HepG2 (cell line): Measurements from ENCODE around the gene YAP1. TPM values are rescaled to one million over a fixed set of nuclear protein-coding genes. Genes with fewer than 3 reads are reported as not detected.
A peak's percentile ranks its signal among the peaks of the same experiment; 100 is the strongest.

Source experiments
- ASH2L ChIP-seq: fragments of 300-600, 200-600 bp; sonication (generic); IDR thresholded peaks from 2 replicates; pipeline ENCODE4 v1.7.0; 2017; ENCODE audit warnings: low read depth, mild to moderate bottlenecking, moderate library complexity, mixed read lengths, low read length; ENCODE audit not compliant: insufficient read length
- DMAP1 ChIP-seq: IDR thresholded peaks from 2 replicates; pipeline ENCODE4 v1.6.1; 2016
- ETV5 ChIP-seq: IDR thresholded peaks from 2 replicates; pipeline ENCODE4 v1.6.1; 2018; ENCODE audit warnings: missing biosample characterization, missing genetic modification reagents, inconsistent platforms, borderline replicate concordance
- GFI1 ChIP-seq: sonication (generic); formaldehyde crosslinking; IDR thresholded peaks from 2 replicates; pipeline ENCODE4 v1.5.0; 2020; ENCODE audit warnings: missing genetic modification reagents, mild to moderate bottlenecking, borderline replicate concordance
- GPN1 ChIP-seq: sonication (generic); formaldehyde crosslinking; IDR thresholded peaks from 2 replicates; pipeline ENCODE4 v1.5.1; 2020; ENCODE audit warnings: missing genetic modification reagents, borderline replicate concordance
- KDM4B ChIP-seq: sonication (generic); formaldehyde crosslinking; IDR thresholded peaks from 2 replicates; pipeline ENCODE4 v1.4.0; 2020; ENCODE audit warnings: missing genetic modification reagents
- NCOA2 ChIP-seq: sonication (generic); formaldehyde crosslinking; IDR thresholded peaks from 2 replicates; pipeline ENCODE4 v1.8.0; 2022; ENCODE audit warnings: inconsistent platforms
- NFE2L1 ChIP-seq: sonication (generic); formaldehyde crosslinking; IDR thresholded peaks from 2 replicates; pipeline ENCODE4 v1.4.0; 2020; ENCODE audit warnings: missing genetic modification reagents, mild to moderate bottlenecking, borderline replicate concordance
- NR2F6 ChIP-seq, 2 experiments: IDR thresholded peaks; 2 replicates each; pipeline ENCODE4 v1.6.1; 2016; ENCODE audit warnings: antibody characterized with exemption in 1 of 2, mild to moderate bottlenecking in 1 of 2
- PHF21A ChIP-seq: sonication (generic); formaldehyde crosslinking; IDR thresholded peaks from 2 replicates; pipeline ENCODE4 v1.5.0; 2020; ENCODE audit warnings: mild to moderate bottlenecking, missing genetic modification reagents
- REST ChIP-seq, 2 experiments: IDR thresholded peaks; 2 replicates each; pipeline ENCODE4 v1.6.1; 2011 to 2012; ENCODE audit warnings: low read length in 2 of 2, borderline replicate concordance in 1 of 2, low read depth in 1 of 2, mild to moderate bottlenecking in 1 of 2, moderate library complexity in 1 of 2
- SALL1 ChIP-seq: sonication (generic); formaldehyde crosslinking; IDR thresholded peaks from 2 replicates; pipeline ENCODE4 v1.8.0; 2022; ENCODE audit warnings: mild to moderate bottlenecking, missing genetic modification reagents
- SIX1 ChIP-seq: sonication (generic); formaldehyde crosslinking; IDR thresholded peaks from 2 replicates; pipeline ENCODE4 v1.4.0; 2020; ENCODE audit warnings: missing genetic modification reagents, borderline replicate concordance
- STAT6 ChIP-seq: sonication (generic); formaldehyde crosslinking; IDR thresholded peaks from 2 replicates; pipeline ENCODE4 v1.4.0; 2020; ENCODE audit warnings: missing genetic modification reagents, mild to moderate bottlenecking, borderline replicate concordance
- ZFP36L2 ChIP-seq: sonication (generic); formaldehyde crosslinking; IDR thresholded peaks from 2 replicates; pipeline ENCODE4 v1.4.0; 2020; ENCODE audit warnings: missing genetic modification reagents
- ZNF138 ChIP-seq: sonication (generic); formaldehyde crosslinking; IDR thresholded peaks from 2 replicates; pipeline ENCODE4 v1.5.0; 2020; ENCODE audit warnings: mild to moderate bottlenecking, low read depth, missing genetic modification reagents
- ZNF143 ChIP-seq: sonication (generic); formaldehyde crosslinking; IDR thresholded peaks from 2 replicates; pipeline ENCODE4 v1.4.0; 2020; ENCODE audit warnings: missing genetic modification reagents
- ZNF333 ChIP-seq: sonication (generic); formaldehyde crosslinking; IDR thresholded peaks from 2 replicates; pipeline ENCODE4 v1.4.0; 2020; ENCODE audit warnings: mild to moderate bottlenecking, missing genetic modification reagents, borderline replicate concordance
- ZNF484 ChIP-seq: sonication (generic); formaldehyde crosslinking; IDR thresholded peaks from 2 replicates; pipeline ENCODE4 v1.5.1; 2020; ENCODE audit warnings: mild to moderate bottlenecking, low read depth, missing genetic modification reagents, borderline replicate concordance
- ZNF674 ChIP-seq: sonication (generic); formaldehyde crosslinking; IDR thresholded peaks from 2 replicates; pipeline ENCODE4 v1.5.0; 2020; ENCODE audit warnings: low read depth, mild to moderate bottlenecking, missing genetic modification reagents
- polyA plus RNA-seq, 8 experiments: library from polyadenylated mRNA; depleted of rRNA in 3 of 8; stranded (reverse) in 7 of 8; unstranded in 1 of 8; fragments of >200 nt; fragmentation: Illumina TruSeq in 4 of 8; extraction: Trizol in 4 of 8; gene quantifications; 2 replicates each; pipeline versions ENCODE4 v1.2.1 to v1.2.3, GENCODE V29; 2011 to 2016; ENCODE audit warnings: low read depth in 4 of 8, missing spikeins in 1 of 8, mixed read lengths in 1 of 8; ENCODE audit not compliant: insufficient read depth in 1 of 8
- total RNA-seq, 5 experiments: library from RNA; depleted of rRNA; stranded (reverse); fragments of >200 nt; fragmentation: Illumina TruSeq; extraction: Trizol; gene quantifications; 2 replicates each; pipeline ENCODE4 v1.2.3, GENCODE V29; 2016; ENCODE audit warnings: low read depth in 1 of 5
- TF ChIP-seq, protein P1 (sequence below): sonication (generic); formaldehyde crosslinking; IDR thresholded peaks from 2 replicates; pipeline ENCODE4 v1.5.0; 2020; ENCODE audit warnings: mild to moderate bottlenecking, missing genetic modification reagents

Gene YAP1
- total and polyA plus RNA-seq, 2 of the 13 experiments (the other 11 are each of a cell fraction or from before 2014, with no cell fraction given) = 59.5 to 91.0 TPM

GRCh38 chr11:102111011-102111786 lies 952 bp downstream of the YAP1 start (continued):
- peak; percentile 54 for TF ChIP-seq ETV5 (CRISPR knock-in tag)
- TF ChIP-seq DMAP1 (CRISPR knock-in tag) = peak; percentile 64; the same call in 1 of the 2 replicates
- TF ChIP-seq PHF21A = peak; percentile 68; the same call in 1 of the 2 replicates
- TF ChIP-seq ZNF333 = no peak
- no peak for TF ChIP-seq ZNF138 (CRISPR knock-in tag)
- peak; percentile 96 for TF ChIP-seq GFI1
- no peak for TF ChIP-seq ZNF674
- TF ChIP-seq NCOA2 (CRISPR knock-in tag) = no peak; the same call in 1 of the 2 replicates
- peak; percentile 40 for TF ChIP-seq KDM4B (CRISPR knock-in tag)
- no peak for TF ChIP-seq SIX1
- TF ChIP-seq ASH2L = peak; percentile 75
- TF ChIP-seq SALL1 (CRISPR knock-in tag) = peak; percentile 50; the same call in 1 of the 2 replicates
- TF ChIP-seq ZNF484 (CRISPR knock-in tag) = no peak
- TF ChIP-seq ZNF143 = no peak
- TF ChIP-seq, protein P1, sequence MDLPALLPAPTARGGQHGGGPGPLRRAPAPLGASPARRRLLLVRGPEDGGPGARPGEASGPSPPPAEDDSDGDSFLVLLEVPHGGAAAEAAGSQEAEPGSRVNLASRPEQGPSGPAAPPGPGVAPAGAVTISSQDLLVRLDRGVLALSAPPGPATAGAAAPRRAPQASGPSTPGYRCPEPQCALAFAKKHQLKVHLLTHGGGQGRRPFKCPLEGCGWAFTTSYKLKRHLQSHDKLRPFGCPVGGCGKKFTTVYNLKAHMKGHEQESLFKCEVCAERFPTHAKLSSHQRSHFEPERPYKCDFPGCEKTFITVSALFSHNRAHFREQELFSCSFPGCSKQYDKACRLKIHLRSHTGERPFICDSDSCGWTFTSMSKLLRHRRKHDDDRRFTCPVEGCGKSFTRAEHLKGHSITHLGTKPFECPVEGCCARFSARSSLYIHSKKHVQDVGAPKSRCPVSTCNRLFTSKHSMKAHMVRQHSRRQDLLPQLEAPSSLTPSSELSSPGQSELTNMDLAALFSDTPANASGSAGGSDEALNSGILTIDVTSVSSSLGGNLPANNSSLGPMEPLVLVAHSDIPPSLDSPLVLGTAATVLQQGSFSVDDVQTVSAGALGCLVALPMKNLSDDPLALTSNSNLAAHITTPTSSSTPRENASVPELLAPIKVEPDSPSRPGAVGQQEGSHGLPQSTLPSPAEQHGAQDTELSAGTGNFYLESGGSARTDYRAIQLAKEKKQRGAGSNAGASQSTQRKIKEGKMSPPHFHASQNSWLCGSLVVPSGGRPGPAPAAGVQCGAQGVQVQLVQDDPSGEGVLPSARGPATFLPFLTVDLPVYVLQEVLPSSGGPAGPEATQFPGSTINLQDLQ = no peak
- TF ChIP-seq NFE2L1 = no peak
- no peak for TF ChIP-seq REST (IDR thresholded peaks at IDR 0.05; ENCODE audit: borderline replicate concordance in 1 of 2, low read depth in 1 of 2, low read length in 2 of 2)
- TF ChIP-seq NR2F6 (IDR thresholded peaks at IDR 0.05) = no peak
- TF ChIP-seq NR2F6 (CRISPR knock-in tag; IDR thresholded peaks at IDR 0.05) = peak; percentile 28; the same call in 1 of the 2 replicates
- TF ChIP-seq ZFP36L2 (CRISPR knock-in tag) = no peak
- TF ChIP-seq STAT6 = 0 out of 2 replicates have a peak, but pooled peaks have one; percentile 9
- TF ChIP-seq GPN1 (CRISPR knock-in tag) = no peak
